MM.1S (cell line): ENCODE measurements around the gene GH1.

Experiments used
- DNase-seq: peaks from one replicate; pipeline ENCODE4 v3.0.0-alpha.2; 2015
- H2AFZ ChIP-seq: fragments of 300-600 bp; sonication (generic); 2 replicates; pipeline ENCODE4 v1.6.0; 2016; ENCODE audit warnings: antibody characterized with exemption, low read length
- H3F3A ChIP-seq: fragments of 300-600 bp; sonication (generic); 2 replicates; pipeline ENCODE4 v1.6.1; 2016; ENCODE audit warnings: mild to moderate bottlenecking, antibody characterized with exemption, low read length, moderate library complexity, mixed read lengths; ENCODE audit not compliant: insufficient read depth
- H3K27ac ChIP-seq: fragments of 300-600 bp; sonication (generic); 2 replicates; pipeline ENCODE4 v1.5.1; 2016; ENCODE audit warnings: mild to moderate bottlenecking, low read length
- H3K27me3 ChIP-seq: fragments of 300-600 bp; sonication (generic); replicated peaks from 2 replicates; pipeline ENCODE4 v1.6.0; 2016; ENCODE audit warnings: low read length; ENCODE audit not compliant: insufficient read depth
- H3K36me3 ChIP-seq: fragments of 300-600 bp; sonication (generic); replicated peaks from 2 replicates; pipeline ENCODE4 v1.6.1; 2016; ENCODE audit warnings: mild to moderate bottlenecking, low read length, mixed read lengths; ENCODE audit not compliant: insufficient read depth
- H3K4me1 ChIP-seq: fragments of 300-600 bp; sonication (generic); 2 replicates; pipeline ENCODE4 v1.6.1; 2016; ENCODE audit warnings: low read length, mixed read lengths
- H3K4me2 ChIP-seq: fragments of 300-600 bp; sonication (generic); 2 replicates; pipeline ENCODE4 v1.6.0; 2016; ENCODE audit warnings: low read depth, low read length
- H3K4me3 ChIP-seq: fragments of 300-600 bp; sonication (generic); 2 replicates; pipeline ENCODE4 v1.5.1; 2016; ENCODE audit warnings: low read length, mixed read lengths
- H3K79me2 ChIP-seq: fragments of 300-600 bp; sonication (generic); 2 replicates; pipeline ENCODE4 v1.6.1; 2016; ENCODE audit warnings: mixed run types, low read length, mixed read lengths
- H3K9ac ChIP-seq: fragments of 300-600 bp; sonication (generic); 2 replicates; pipeline ENCODE4 v1.6.1; 2016; ENCODE audit warnings: low read length, mixed read lengths
- H3K9me2 ChIP-seq: fragments of 300-600 bp; sonication (generic); replicated peaks from 2 replicates; pipeline ENCODE4 v1.6.1; 2016; ENCODE audit warnings: mild to moderate bottlenecking, low read length, mixed read lengths; ENCODE audit not compliant: insufficient read depth
- H3K9me3 ChIP-seq: fragments of 300-600 bp; sonication (generic); replicated peaks from 2 replicates; pipeline ENCODE4 v1.6.1; 2016; ENCODE audit warnings: mild to moderate bottlenecking, low read length, mixed read lengths; ENCODE audit not compliant: insufficient read depth
- H4K20me1 ChIP-seq: fragments of 300-600 bp; sonication (generic); 2 replicates; pipeline ENCODE4 v1.6.1; 2016; ENCODE audit warnings: mild to moderate bottlenecking, low read length, moderate library complexity, mixed read lengths; ENCODE audit not compliant: insufficient read depth
- CTCF ChIP-seq: fragments of 300-600 bp; sonication (generic); IDR thresholded peaks from 2 replicates; pipeline ENCODE4 v1.5.1; 2016; ENCODE audit warnings: antibody characterized with exemption, low read length, mixed read lengths
- EZH2 ChIP-seq: fragments of 300-600 bp; sonication (generic); optimal IDR thresholded peaks from 2 replicates; pipeline ENCODE3; 2017; ENCODE audit warnings: low read depth, mild to moderate bottlenecking, antibody characterized with exemption, low read length, mixed read lengths
- EZH2phosphoT487 ChIP-seq: fragments of 300-600 bp; sonication (generic); IDR thresholded peaks from 2 replicates; pipeline ENCODE4 v1.6.1; 2018; ENCODE audit warnings: antibody characterized with exemption, low read length

The GH1 gene

DNA sequence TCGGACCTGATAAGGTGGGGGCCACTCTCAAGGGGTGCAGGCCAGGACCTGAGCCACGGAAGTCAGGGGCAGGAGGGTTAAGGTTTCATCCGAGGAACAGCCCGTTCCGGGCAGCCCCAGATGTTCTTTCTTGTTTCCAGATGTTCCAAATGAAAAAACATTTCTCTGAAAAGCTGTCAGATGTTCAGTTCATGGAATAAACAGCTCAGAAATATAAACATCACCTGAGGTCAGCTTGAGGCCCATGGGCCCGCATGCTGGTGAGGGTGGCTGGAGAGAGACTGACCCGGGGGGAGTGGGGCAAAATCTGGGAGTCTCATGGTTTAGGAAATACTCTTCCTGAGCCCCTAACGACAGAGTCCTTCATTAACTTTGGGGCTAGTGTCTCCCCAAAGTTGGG, 15.0 kb upstream of the GH1 start:
- H3F3A ChIP-seq, result no peaks in the 10 kb centered on the region
- peaks cover 5% of the 10 kb centered on the region; the same call in 1 of the 2 replicates for H3K4me1 ChIP-seq
- no peaks in the 10 kb centered on the region for H3K27me3 ChIP-seq
- no peak overlapping the region for H3K9ac ChIP-seq
- H3K9me2 ChIP-seq, result no peaks in the 10 kb centered on the region
- TF ChIP-seq EZH2 (no peak), EZH2phosphoT487 (no peak), CTCF (no peak)
- no peak overlapping the region for H2AFZ ChIP-seq
- no peak overlapping the region for H3K4me2 ChIP-seq
- no peak overlapping the region for H3K4me3 ChIP-seq
- no peaks in the 10 kb centered on the region for H3K36me3 ChIP-seq
- no peaks in the 10 kb centered on the region for H4K20me1 ChIP-seq
- no peaks in the 10 kb centered on the region for H3K9me3 ChIP-seq
- DNase-seq, result no peak
- H3K79me2 ChIP-seq, result no peaks in the 10 kb centered on the region
- no peak overlapping the region for H3K27ac ChIP-seq

- Histone ChIP-seq H3K9me2 (no peaks in the 10 kb centered on the region), H3F3A (no peaks in the 10 kb centered on the region), H4K20me1 (no peaks in the 10 kb centered on the region), H3K4me2 (peak overlapping the region; percentile 85), H3K27ac (no peak overlapping the region), H3K4me1 (peaks cover 5% of the 10 kb centered on the region; the same call in 1 of the 2 replicates), H2AFZ (peak overlapping the region; percentile 81), H3K79me2 (no peaks in the 10 kb centered on the region), H3K4me3 (peak overlapping the region; percentile 67), H3K36me3 (no peaks in the 10 kb centered on the region), H3K27me3 (no peaks in the 10 kb centered on the region), H3K9ac (peak overlapping the region; percentile 51; the same call in 1 of the 2 replicates), H3K9me3 (no peaks in the 10 kb centered on the region)
- no peak for DNase-seq
- no peak for TF ChIP-seq EZH2
- no peak for TF ChIP-seq EZH2phosphoT487
- TF ChIP-seq CTCF, result no peak
Measured at GRCh38 chr17:63932721-63933120, 14.1 kb upstream of the GH1 start.

- H3K79me2 ChIP-seq, result no peaks in the 10 kb centered on the region
Measured at GRCh38 chr17:63931981-63932561, 13.4 kb upstream of the GH1 start, which contains the start of gene CD79B. Gene CD79B, minus strand, starts transcription at chr17:63932331. Its CDS starts 70 bp downstream, at chr17:63932261.

More at GRCh38 chr17:63931981-63932561, 13.4 kb upstream of the GH1 start, which contains the start of gene CD79B:
- Histone ChIP-seq H3K4me1 (peaks cover 5% of the 10 kb centered on the region; the same call in 1 of the 2 replicates), H3K4me2 (peak within 1 kb of the TSS; percentile 85), H2AFZ (peak within 1 kb of the TSS; percentile 81), H3F3A (no peaks in the 10 kb centered on the region), H3K9me3 (no peaks in the 10 kb centered on the region), H3K27ac (no peak within 1 kb of the TSS), H3K9me2 (no peaks in the 10 kb centered on the region), H3K36me3 (no peaks in the 10 kb centered on the region), H3K4me3 (peak within 1 kb of the TSS; percentile 67), H3K9ac (peak within 1 kb of the TSS; percentile 51; the same call in 1 of the 2 replicates), H3K27me3 (no peaks in the 10 kb centered on the region), H4K20me1 (no peaks in the 10 kb centered on the region)
- peak; percentile 29 for DNase-seq
- TF ChIP-seq EZH2, result no peak
- no peak for TF ChIP-seq CTCF
- TF ChIP-seq EZH2phosphoT487, result no peak
